MCF 10A (cell line): ENCODE measurements around the gene KCNJ9. TPM values are rescaled to one million over a fixed set of nuclear protein-coding genes. Genes with fewer than 3 reads are reported as not detected.

Experiments
- BruUV-seq: library from RNA; stranded (reverse); fragments of 400-500 nt; replicated peaks from 2 replicates; lab custom pipeline; 2021; lab: Mats Ljungman, UMichigan
- CTCF ChIA-PET: fragments of 300-600 bp; sonication (Branson Sonifier 250); formaldehyde crosslinking; extraction: SDS; loops from one replicate; lab custom pipeline; 2021; ENCODE audit warnings: antibody characterized with exemption, inconsistent platforms; lab: Yijun Ruan, JAX
- POLR2A ChIA-PET: fragments of 300-600, 350-650 bp; sonication (Branson Sonifier 250); formaldehyde crosslinking; extraction: SDS; loops from one replicate; lab custom pipeline; 2020; ENCODE audit warnings: antibody characterized with exemption, inconsistent platforms; lab: Yijun Ruan, JAX
- DNase-seq: peaks from one replicate; pipeline ENCODE4 v3.0.0-alpha.2; 2018; ENCODE audit not compliant: unreplicated experiment
- H3K27ac Mint-ChIP-seq: one replicate; pipeline ENCODE4 v1.8.0; 2022; ENCODE audit warnings: mild to moderate bottlenecking, low read depth, mixed read lengths; ENCODE audit not compliant: unreplicated experiment
- H3K27me3 Mint-ChIP-seq: one replicate; pipeline ENCODE4 v1.8.0; 2022; ENCODE audit warnings: mixed read lengths; ENCODE audit not compliant: insufficient read depth, unreplicated experiment
- H3K36me3 Mint-ChIP-seq: one replicate; pipeline ENCODE4 v1.8.0; 2022; ENCODE audit warnings: mild to moderate bottlenecking, moderate library complexity, mixed read lengths; ENCODE audit not compliant: insufficient read depth, unreplicated experiment
- H3K4me1 Mint-ChIP-seq: one replicate; pipeline ENCODE4 v1.8.0; 2022; ENCODE audit warnings: mixed read lengths; ENCODE audit not compliant: insufficient read depth, unreplicated experiment
- H3K4me3 Mint-ChIP-seq: one replicate; pipeline ENCODE4 v1.8.0; 2022; ENCODE audit warnings: mild to moderate bottlenecking, moderate library complexity, mixed read lengths; ENCODE audit not compliant: unreplicated experiment
- H3K9me3 Mint-ChIP-seq: one replicate; pipeline ENCODE4 v1.8.0; 2022; ENCODE audit warnings: mixed read lengths; ENCODE audit not compliant: unreplicated experiment
- CTCF ChIP-seq: fragments of 200-600 bp; IDR thresholded peaks from one replicate; pipeline ENCODE4 v1.8.0; 2022; ENCODE audit warnings: antibody characterized with exemption, mild to moderate bottlenecking; ENCODE audit not compliant: unreplicated experiment
- intact Hi-C: fragments of 100-400 bp; cut with micrococcal nuclease; formaldehyde crosslinking; loops from 2 replicates; pipeline ENCODE4 v1.14.1; 2022
- total RNA-seq: library from RNA; stranded (reverse); gene quantifications from 2 replicates; pipeline ENCODE4 v1.2.3, GENCODE V29; 2022

The KCNJ9 gene
- total RNA-seq, 1 experiment from 2014 or later = 0.07 TPM

GRCh38 chr1:160091666-160092223 is 10.4 kb downstream of the KCNJ9 start:
- no peaks in the 10 kb centered on the region for H3K9me3 Mint-ChIP-seq
- no peaks in the 10 kb centered on the region for H3K27me3 Mint-ChIP-seq
- H3K36me3 Mint-ChIP-seq = peaks cover 15% of the 10 kb centered on the region
- no TSS peak for BruUV-seq
- CTCF ChIA-PET = interaction anchor here (0.5 to 37.7 kb wide), 4 partner anchors 33 to 875 kb away, joined by 3 to 1546 read pairs (median 4); partner anchors contain the start of genes KCNJ10 and KCNJ9
- intact Hi-C loops = no loop called here
- TF ChIP-seq CTCF = no peak
- H3K27ac Mint-ChIP-seq = peak overlapping the region; percentile 85
- DNase-seq = no peak
- POLR2A ChIA-PET = no interaction called here
- H3K4me1 Mint-ChIP-seq = peaks cover 11% of the 10 kb centered on the region
- H3K4me3 Mint-ChIP-seq = no peak overlapping the region

GRCh38 chr1:160092366-160093068 is 11.2 kb downstream of the KCNJ9 start:
- Mint-ChIP-seq H3K4me3 (no peak overlapping the region), H3K27me3 (no peaks in the 10 kb centered on the region), H3K9me3 (no peaks in the 10 kb centered on the region), H3K36me3 (peaks cover 15% of the 10 kb centered on the region), H3K4me1 (peaks cover 19% of the 10 kb centered on the region), H3K27ac (peak overlapping the region; percentile 85)
- intact Hi-C loops = no loop called here
- no peak for TF ChIP-seq CTCF
- no TSS peak for BruUV-seq
- ChIA-PET POLR2A (no interaction called here), CTCF (interaction anchor here (1.8 to 37.7 kb wide), 2 partner anchors 34 to 127 kb away, joined by 5 to 1546 read pairs; partner anchors contain the start of genes KCNJ10 and KCNJ9)
- no peak for DNase-seq

- peaks cover 15% of the 10 kb centered on the region for H3K36me3 Mint-ChIP-seq
- ChIA-PET CTCF (interaction anchor here (1.0 to 37.7 kb wide), 3 partner anchors 34 to 159 kb away, joined by 5 to 1546 read pairs (median 8); partner anchors contain the start of genes KCNJ10 and KCNJ9), POLR2A (interaction anchor here (6.3 kb wide), 1 partner anchor 61 kb away, joined by 70 read pairs; the partner anchor contains the start of gene PIGM)
- no peak for DNase-seq
- TF ChIP-seq CTCF = no peak
- no peaks in the 10 kb centered on the region for H3K27me3 Mint-ChIP-seq
- peaks cover 23% of the 10 kb centered on the region for H3K4me1 Mint-ChIP-seq
- H3K27ac Mint-ChIP-seq = no peak overlapping the region
- H3K4me3 Mint-ChIP-seq = no peak overlapping the region
- BruUV-seq = no TSS peak
- H3K9me3 Mint-ChIP-seq = no peaks in the 10 kb centered on the region
- intact Hi-C loops = no loop called here
These were observed 11.7 kb downstream of the KCNJ9 start for GRCh38 chr1:160093069-160093395.

GRCh38 chr1:160093624-160094290 is 12.4 kb downstream of the KCNJ9 start:
- ChIA-PET CTCF (interaction anchor here (0.8 to 37.7 kb wide), 7 partner anchors 8 to 198 kb away, joined by 3 to 1546 read pairs (median 8); partner anchors contain the start of genes CASQ1, KCNJ10 and KCNJ9), POLR2A (interaction anchor here (0.6 to 6.3 kb wide), 3 partner anchors 8 to 113 kb away, joined by 4 to 70 read pairs (median 15); partner anchors contain the start of gene PIGM)
- no peaks in the 10 kb centered on the region for H3K27me3 Mint-ChIP-seq
- no peak overlapping the region for H3K4me3 Mint-ChIP-seq
- no peak for DNase-seq
- H3K36me3 Mint-ChIP-seq = peaks cover 15% of the 10 kb centered on the region
- intact Hi-C loops = no loop called here
- BruUV-seq = no TSS peak
- no peak for TF ChIP-seq CTCF
- H3K27ac Mint-ChIP-seq = no peak overlapping the region
- no peaks in the 10 kb centered on the region for H3K9me3 Mint-ChIP-seq
- peaks cover 23% of the 10 kb centered on the region for H3K4me1 Mint-ChIP-seq
